Colonic mucosa (tissue), 4 donors: Measurements from ENCODE around the gene CORO2B. TPM values are rescaled to one million over a fixed set of nuclear protein-coding genes. Genes with fewer than 3 reads are reported as not detected.

ENCODE experiments used
- DNase-seq: peaks from one replicate; pipeline ENCODE4 v3.0.0-alpha.2; 2020
- H3K27ac ChIP-seq: fragments of 200-600 bp; one replicate; pipeline ENCODE4 v1.8.0; 2021
- H3K27me3 ChIP-seq: fragments of 200-600 bp; one replicate; pipeline ENCODE4 v1.8.0; 2021
- H3K36me3 ChIP-seq: fragments of 200-600 bp; one replicate; pipeline ENCODE4 v1.8.0; 2021
- H3K4me1 ChIP-seq: fragments of 200-600 bp; one replicate; pipeline ENCODE4 v1.8.0; 2021; ENCODE audit warnings: mild to moderate bottlenecking
- H3K4me3 ChIP-seq: fragments of 200-600 bp; one replicate; pipeline ENCODE4 v1.8.0; 2021
- H3K9ac ChIP-seq, 2 donors: one replicate each; pipeline ENCODE4 v1.7.0; 2013; ENCODE audit warnings: control low read depth in 2 of 2, low read depth in 2 of 2, low read length in 2 of 2
- H3K9me3 ChIP-seq: fragments of 200-600 bp; one replicate; pipeline ENCODE4 v1.8.0; 2021
- intact Hi-C: fragments of 100-400 bp; cut with DNase I; formaldehyde crosslinking; loops from one replicate; pipeline ENCODE4 v1.14.1; 2022
- total RNA-seq, 2 donors: library from RNA; stranded (reverse); fragmentation: NEBNext Ultra II Directional in 1 of 2; extraction: Animal tissue kit (Norgen Biotek cat#: 25700) in 1 of 2; gene quantifications; one replicate each; pipeline ENCODE4 v1.2.1, GENCODE V29; 2021
- TF ChIP-seq, protein P1 (sequence below): fragments of 200-600 bp; IDR thresholded peaks from one replicate; pipeline ENCODE4 v1.8.0; 2022; ENCODE audit warnings: antibody characterized with exemption, mild to moderate bottlenecking
- donor health status: healthy.
- donor health status: DM: no; HTN: no; CAD: no.
- donor health status: DM: no; HTN: no; CAD: no.

The CORO2B gene
- total RNA-seq, 2 donors from 2014 or later = 0.77 to 1.2 TPM

DNA sequence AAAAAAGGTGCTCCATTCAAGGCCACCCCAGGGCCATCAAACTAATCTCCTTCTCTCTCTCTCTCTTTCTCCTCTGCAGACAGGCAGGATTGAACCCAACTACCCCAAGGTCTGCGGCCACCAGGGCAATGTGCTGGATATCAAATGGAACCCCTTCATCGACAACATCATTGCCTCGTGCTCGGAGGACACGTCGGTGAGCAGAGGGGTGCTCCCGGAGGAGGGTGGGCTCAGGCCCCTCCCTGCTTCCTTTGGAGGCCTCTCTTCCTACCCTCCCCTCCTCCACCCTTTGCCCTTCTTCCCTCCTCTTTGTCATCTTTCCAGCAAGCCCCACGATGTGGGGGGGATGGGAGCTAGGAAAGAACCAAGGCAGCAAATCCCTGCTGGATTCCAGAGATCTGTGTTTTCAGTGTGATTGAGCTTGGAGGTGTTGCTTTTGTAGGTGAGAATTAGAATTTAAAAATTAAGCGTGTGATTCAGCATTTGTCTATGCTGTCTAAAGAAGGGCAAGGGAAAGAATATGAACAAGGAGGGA lies 116.3 kb downstream of the CORO2B start:
- H3K27ac ChIP-seq = no peak overlapping the region
- no peak for DNase-seq
- TF ChIP-seq, protein P1, sequence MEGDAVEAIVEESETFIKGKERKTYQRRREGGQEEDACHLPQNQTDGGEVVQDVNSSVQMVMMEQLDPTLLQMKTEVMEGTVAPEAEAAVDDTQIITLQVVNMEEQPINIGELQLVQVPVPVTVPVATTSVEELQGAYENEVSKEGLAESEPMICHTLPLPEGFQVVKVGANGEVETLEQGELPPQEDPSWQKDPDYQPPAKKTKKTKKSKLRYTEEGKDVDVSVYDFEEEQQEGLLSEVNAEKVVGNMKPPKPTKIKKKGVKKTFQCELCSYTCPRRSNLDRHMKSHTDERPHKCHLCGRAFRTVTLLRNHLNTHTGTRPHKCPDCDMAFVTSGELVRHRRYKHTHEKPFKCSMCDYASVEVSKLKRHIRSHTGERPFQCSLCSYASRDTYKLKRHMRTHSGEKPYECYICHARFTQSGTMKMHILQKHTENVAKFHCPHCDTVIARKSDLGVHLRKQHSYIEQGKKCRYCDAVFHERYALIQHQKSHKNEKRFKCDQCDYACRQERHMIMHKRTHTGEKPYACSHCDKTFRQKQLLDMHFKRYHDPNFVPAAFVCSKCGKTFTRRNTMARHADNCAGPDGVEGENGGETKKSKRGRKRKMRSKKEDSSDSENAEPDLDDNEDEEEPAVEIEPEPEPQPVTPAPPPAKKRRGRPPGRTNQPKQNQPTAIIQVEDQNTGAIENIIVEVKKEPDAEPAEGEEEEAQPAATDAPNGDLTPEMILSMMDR = no peak
- no peaks in the 10 kb centered on the region for H3K4me1 ChIP-seq
- intact Hi-C loops = no loop called here
- H3K27me3 ChIP-seq = no peaks in the 10 kb centered on the region
- no peaks in the 10 kb centered on the region for H3K9me3 ChIP-seq
- no peak overlapping the region for H3K4me3 ChIP-seq
- H3K9ac ChIP-seq = no peak overlapping the region
- no peaks in the 10 kb centered on the region for H3K36me3 ChIP-seq

DNA sequence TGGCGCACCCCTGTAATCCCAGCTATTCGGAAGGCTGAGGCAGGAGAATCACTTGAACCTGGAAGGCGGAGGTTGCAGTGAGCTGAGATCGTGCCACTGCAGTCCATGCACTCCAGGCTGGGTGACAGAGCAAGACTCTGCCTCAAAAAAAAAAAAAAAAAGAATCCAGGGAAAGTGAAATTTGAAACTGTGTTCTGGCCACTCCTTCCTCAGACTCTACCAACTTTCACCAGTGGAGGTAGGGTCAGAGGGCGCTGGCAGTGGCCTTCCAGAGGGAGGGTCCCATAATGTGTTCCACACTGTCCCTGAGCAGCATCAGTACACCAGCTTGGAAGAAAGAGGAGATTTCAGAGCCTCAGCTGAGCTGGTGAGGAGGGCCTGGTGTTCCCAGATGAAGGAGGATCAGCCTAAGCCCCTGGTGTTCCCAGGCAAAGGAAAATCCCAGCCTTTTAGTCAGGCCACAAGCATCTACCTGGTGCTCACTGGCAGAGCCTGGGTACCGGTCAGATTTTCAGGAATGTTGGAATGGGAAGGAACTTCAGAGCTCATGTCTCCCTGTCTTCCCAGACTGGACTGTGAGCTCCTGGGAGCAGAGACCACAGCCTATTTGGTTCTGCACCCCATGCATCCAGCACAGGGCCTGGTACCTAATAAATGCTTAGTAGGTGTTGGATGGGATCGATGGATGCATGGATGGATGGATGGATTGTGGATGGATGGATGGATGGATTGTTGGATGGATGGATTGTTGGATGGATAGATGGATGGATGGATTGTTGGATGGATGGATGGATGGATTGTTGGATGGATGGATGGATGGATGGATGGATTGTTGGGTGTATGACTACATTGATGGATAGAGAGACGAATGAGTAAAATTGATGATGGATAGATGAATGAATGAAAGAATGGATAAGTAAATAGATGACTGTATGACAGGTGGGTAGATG lies 117.9 kb downstream of the CORO2B start:
- H3K36me3 ChIP-seq = no peaks in the 10 kb centered on the region
- H3K4me3 ChIP-seq = no peak overlapping the region
- no peaks in the 10 kb centered on the region for H3K27me3 ChIP-seq
- H3K27ac ChIP-seq = no peak overlapping the region
- TF ChIP-seq, protein P1 = no peak
- intact Hi-C loops = no loop called here
- no peaks in the 10 kb centered on the region for H3K4me1 ChIP-seq
- no peak overlapping the region for H3K9ac ChIP-seq
- no peak for DNase-seq
- no peaks in the 10 kb centered on the region for H3K9me3 ChIP-seq

DNA sequence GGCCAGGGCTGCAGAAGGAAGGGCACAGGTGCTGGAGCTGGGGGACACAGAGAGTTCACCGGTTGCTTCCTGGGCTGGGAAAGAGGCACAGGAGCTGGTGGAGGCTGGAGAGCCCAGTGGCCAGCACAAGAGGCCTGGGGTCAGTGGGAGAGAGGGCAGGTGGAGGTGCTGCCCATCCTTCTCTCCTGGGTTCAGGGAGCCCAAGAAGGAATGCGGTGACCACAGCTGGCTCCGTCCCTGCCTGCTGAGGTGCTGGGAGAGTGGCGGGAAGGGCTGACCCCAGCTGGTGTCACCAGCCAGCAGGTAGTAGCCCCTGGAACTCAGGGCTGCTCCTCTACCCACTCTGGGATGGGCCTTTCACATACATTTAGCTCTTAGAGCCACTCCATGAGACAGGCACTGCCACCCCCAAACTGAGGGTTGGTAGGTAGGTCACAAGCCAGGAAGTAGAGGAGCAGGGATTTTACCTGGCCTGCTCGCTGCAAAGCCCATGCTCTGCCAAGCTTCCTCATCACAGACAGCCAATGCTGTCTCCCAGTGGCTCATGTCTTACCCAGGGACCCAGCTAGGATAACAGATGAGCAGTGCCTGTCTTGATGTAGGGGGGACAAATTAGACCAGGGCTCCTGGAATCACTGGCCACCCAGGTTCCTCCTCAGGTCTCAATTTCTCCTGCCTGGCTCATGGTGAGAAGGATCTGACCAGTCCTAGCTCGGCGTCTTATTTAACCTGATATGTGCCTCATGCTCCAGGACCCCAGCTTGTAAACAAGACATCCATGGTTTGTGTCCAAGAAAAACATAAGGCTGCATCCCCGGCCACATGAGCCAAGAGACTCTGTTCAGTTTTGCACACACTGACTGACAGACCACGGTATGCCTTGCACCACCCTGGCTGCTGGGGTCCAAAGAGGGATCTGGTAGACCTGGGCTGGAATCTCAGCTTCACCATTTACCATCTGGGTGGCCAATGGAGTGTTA lies 119.2 kb downstream of the CORO2B start:
- TF ChIP-seq, protein P1 = no peak
- Histone ChIP-seq H3K4me1 (no peaks in the 10 kb centered on the region), H3K9ac (no peak overlapping the region), H3K27ac (no peak overlapping the region), H3K9me3 (no peaks in the 10 kb centered on the region), H3K36me3 (no peaks in the 10 kb centered on the region), H3K27me3 (no peaks in the 10 kb centered on the region), H3K4me3 (no peak overlapping the region)
- DNase-seq = no peak
- intact Hi-C loops = no loop called here

DNA sequence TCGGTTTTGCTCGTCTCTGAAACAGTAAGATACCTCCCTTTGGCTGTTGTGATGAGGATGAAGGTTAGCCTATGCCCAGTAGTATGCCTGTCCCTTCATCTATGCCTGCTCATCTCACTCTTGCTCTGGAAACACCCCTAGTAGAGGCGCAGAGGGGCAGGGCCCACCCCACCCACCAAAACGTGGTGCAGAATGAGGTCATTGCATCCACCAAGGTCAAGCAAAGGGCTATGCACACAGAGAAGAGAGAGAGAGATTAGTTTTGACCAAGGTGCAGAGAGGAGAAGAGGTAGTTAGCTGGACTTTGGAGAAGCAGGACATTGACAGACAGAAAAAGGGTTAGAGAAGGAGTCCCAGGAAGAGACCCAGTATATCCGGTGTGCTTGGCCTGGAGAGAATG lies 119.9 kb downstream of the CORO2B start:
- intact Hi-C loops = no loop called here
- TF ChIP-seq, protein P1 = no peak

More for the DNA sequence above, 119.9 kb downstream of the CORO2B start:
- Histone ChIP-seq H3K27ac (no peak overlapping the region), H3K9ac (no peak overlapping the region), H3K27me3 (no peaks in the 10 kb centered on the region), H3K9me3 (no peaks in the 10 kb centered on the region), H3K4me3 (no peak overlapping the region), H3K36me3 (no peaks in the 10 kb centered on the region), H3K4me1 (no peaks in the 10 kb centered on the region)
- DNase-seq = no peak
